ENCODE results near the gene DHX8.

Gene DHX8

GRCh38 chr17:43526886-43527648 is 43.3 kb downstream of the DHX8 start:
- DNase-seq (ENCODE audit: low spot score), result no peak

- no peak for DNase-seq (ENCODE audit: low spot score)
Measured at GRCh38 chr17:43528319-43528987, 44.7 kb downstream of the DHX8 start.

GRCh38 chr17:43528988-43529814 is 45.4 kb downstream of the DHX8 start:
- no peak for DNase-seq (ENCODE audit: low spot score)

GRCh38 chr17:43529947-43530287 is 46.1 kb downstream of the DHX8 start:
- no peak for DNase-seq (ENCODE audit: low spot score)

- peak; percentile 85 for DNase-seq (ENCODE audit: low spot score)
Measured at GRCh38 chr17:43530288-43531081, 46.7 kb downstream of the DHX8 start.

GRCh38 chr17:43531082-43531378 is 47.3 kb downstream of the DHX8 start:
- DNase-seq (ENCODE audit: low spot score), result no peak

- DNase-seq (ENCODE audit: low spot score), result no peak
Measured at GRCh38 chr17:43531955-43532354, 48.2 kb downstream of the DHX8 start.

- DNase-seq (ENCODE audit: low spot score), result no peak
Measured at GRCh38 chr17:43532581-43532980, 48.8 kb downstream of the DHX8 start.

- DNase-seq (ENCODE audit: low spot score), result no peak
Measured at GRCh38 chr17:43533699-43534098, 49.9 kb downstream of the DHX8 start.

- no peak for DNase-seq (ENCODE audit: low spot score)
Measured at GRCh38 chr17:43534909-43535308, 51.1 kb downstream of the DHX8 start.

- peak; percentile 90 for DNase-seq (ENCODE audit: low spot score)
Measured at GRCh38 chr17:43536236-43536992, 52.6 kb downstream of the DHX8 start.

- DNase-seq (ENCODE audit: low spot score), result peak; percentile 30
Measured at GRCh38 chr17:43540821-43541674, 57.3 kb downstream of the DHX8 start.

GRCh38 chr17:43542859-43543258 is 59.1 kb downstream of the DHX8 start:
- DNase-seq (ENCODE audit: low spot score), result no peak

GRCh38 chr17:43543300-43543699 is 59.5 kb downstream of the DHX8 start:
- no peak for DNase-seq (ENCODE audit: low spot score)

- no peak for DNase-seq (ENCODE audit: low spot score)
Measured at GRCh38 chr17:43543771-43544575, 60.2 kb downstream of the DHX8 start.

- peak; percentile 59 for DNase-seq (ENCODE audit: low spot score)
Measured at GRCh38 chr17:43545383-43545632, 61.5 kb downstream of the DHX8 start.

- DNase-seq (ENCODE audit: low spot score), result peak; percentile 99
Measured at GRCh38 chr17:43546319-43547188, 62.8 kb downstream of the DHX8 start, which contains the start of gene ETV4. ETV4 (minus strand) TSS chr17:43546340; CDS start chr17:43545617, 723 bp downstream.

- DNase-seq (ENCODE audit: low spot score), result no peak
Measured at GRCh38 chr17:43547189-43547550, 63.4 kb downstream of the DHX8 start.

GRCh38 chr17:43547659-43548256 is 64.0 kb downstream of the DHX8 start:
- DNase-seq (ENCODE audit: low spot score), result no peak
